B cell (primary cell): ENCODE data around the gene COL8A2.

ENCODE experiments used
- CTCF ChIP-seq: fragments of 200-600 bp; IDR thresholded peaks from one replicate; pipeline ENCODE4 v1.8.0; 2022; ENCODE audit warnings: antibody characterized with exemption, mild to moderate bottlenecking
- EZH2 ChIP-seq: IDR thresholded peaks from 2 replicates; pipeline ENCODE4 v1.6.1; 2012; ENCODE audit warnings: borderline replicate concordance, low read depth, mild to moderate bottlenecking, moderate library complexity, low read length; ENCODE audit not compliant: insufficient read depth, poor library complexity, severe bottlenecking

GRCh38 chr1:36149973-36150295, 24.9 kb upstream of the COL8A2 start:
- no peak for TF ChIP-seq EZH2
- no peak for TF ChIP-seq CTCF
